RWPE2 (cell line): Measurements from ENCODE around the gene SMAD3.
A peak's percentile ranks its signal among the peaks of the same experiment; 100 is the strongest.

Experiments
- ATAC-seq: fragments of 200-7000 bp; cut with Tn5 transposase; 3 replicates; pipeline ENCODE4 v1.9.1; 2021; ENCODE audit warnings: low read depth
- DNase-seq: peaks from one replicate; pipeline ENCODE4 v3.0.0-alpha.2; 2020; ENCODE audit warnings: low spot score
- H3K27ac ChIP-seq: fragments of 450-650 bp; 2 replicates; pipeline ENCODE4 v1.5.1; 2017; ENCODE audit warnings: mild to moderate bottlenecking; ENCODE audit not compliant: poor library complexity, severe bottlenecking
- H3K27me3 ChIP-seq: fragments of 250-450 bp; sonication (Bioruptor Pico); 2 replicates; pipeline ENCODE4 v1.5.1; 2021; ENCODE audit warnings: mild to moderate bottlenecking, moderate library complexity; ENCODE audit not compliant: insufficient read depth, poor library complexity, severe bottlenecking
- H3K36me3 ChIP-seq: fragments of 250-450 bp; sonication (Bioruptor Pico); 2 replicates; pipeline ENCODE4 v1.5.1; 2020; ENCODE audit warnings: low read depth, mild to moderate bottlenecking, moderate library complexity
- H3K4me1 ChIP-seq: fragments of 250-450 bp; sonication (Bioruptor Pico); 2 replicates; pipeline ENCODE4 v1.5.1; 2021; ENCODE audit warnings: mild to moderate bottlenecking, moderate library complexity; ENCODE audit not compliant: insufficient read depth, poor library complexity, severe bottlenecking
- H3K4me3 ChIP-seq: fragments of 250-450 bp; sonication (Bioruptor Pico); 2 replicates; pipeline ENCODE4 v1.5.1; 2021; ENCODE audit warnings: mild to moderate bottlenecking, moderate library complexity; ENCODE audit not compliant: severe bottlenecking
- H3K9me3 ChIP-seq: fragments of 250-450 bp; sonication (Bioruptor Pico); 2 replicates; pipeline ENCODE4 v1.5.1; 2021; ENCODE audit warnings: mild to moderate bottlenecking, moderate library complexity; ENCODE audit not compliant: severe bottlenecking
- TF ChIP-seq, protein P1 (sequence below): fragments of 450-650 bp; IDR thresholded peaks from one replicate; pipeline ENCODE4 v1.5.1; 2017; ENCODE audit warnings: mild to moderate bottlenecking, moderate library complexity; ENCODE audit not compliant: poor library complexity, severe bottlenecking

Gene SMAD3

DNA sequence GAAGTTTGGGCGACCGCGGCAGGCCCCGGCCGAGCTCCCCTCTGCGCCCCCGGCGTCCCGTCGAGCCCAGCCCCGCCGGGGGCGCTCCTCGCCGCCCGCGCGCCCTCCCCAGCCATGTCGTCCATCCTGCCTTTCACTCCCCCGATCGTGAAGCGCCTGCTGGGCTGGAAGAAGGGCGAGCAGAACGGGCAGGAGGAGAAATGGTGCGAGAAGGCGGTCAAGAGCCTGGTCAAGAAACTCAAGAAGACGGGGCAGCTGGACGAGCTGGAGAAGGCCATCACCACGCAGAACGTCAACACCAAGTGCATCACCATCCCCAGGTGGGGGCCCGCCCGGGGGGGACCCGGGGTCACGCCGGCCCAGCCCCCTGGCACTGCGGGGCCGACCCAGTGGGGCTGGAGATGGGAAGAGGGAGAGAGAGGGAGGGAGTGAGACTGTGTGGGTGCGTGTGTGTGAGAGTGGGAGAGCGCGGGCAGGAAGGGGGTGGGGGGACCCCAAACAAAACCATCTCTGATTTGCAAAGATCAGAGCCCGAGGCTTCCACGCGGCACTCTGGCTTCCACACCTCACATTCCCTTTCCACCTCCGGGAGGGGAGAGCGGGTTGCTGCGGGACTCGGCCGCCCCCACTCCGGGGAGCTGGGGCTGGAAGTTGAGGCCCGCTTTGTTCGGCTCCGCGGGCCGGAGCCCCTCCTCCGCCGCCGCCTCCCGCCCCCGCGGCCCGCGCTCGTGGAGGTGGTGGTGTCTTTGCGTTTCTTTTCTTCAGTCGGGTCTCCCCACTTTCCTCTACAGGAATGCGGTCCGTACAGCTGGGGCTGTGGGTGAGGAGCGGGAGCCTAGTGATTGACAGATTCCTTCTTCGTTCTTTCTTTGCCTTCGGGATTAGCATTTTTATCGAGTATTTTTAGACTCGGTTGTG is 898 bp downstream of the SMAD3 start:
- Histone ChIP-seq H3K27ac (peak overlapping the region; percentile 75), H3K4me1 (peaks cover 34% of the 10 kb centered on the region), H3K27me3 (no peaks in the 10 kb centered on the region), H3K4me3 (peak overlapping the region; percentile 67), H3K9me3 (no peaks in the 10 kb centered on the region), H3K36me3 (peaks cover 16% of the 10 kb centered on the region)
- TF ChIP-seq, protein P1, sequence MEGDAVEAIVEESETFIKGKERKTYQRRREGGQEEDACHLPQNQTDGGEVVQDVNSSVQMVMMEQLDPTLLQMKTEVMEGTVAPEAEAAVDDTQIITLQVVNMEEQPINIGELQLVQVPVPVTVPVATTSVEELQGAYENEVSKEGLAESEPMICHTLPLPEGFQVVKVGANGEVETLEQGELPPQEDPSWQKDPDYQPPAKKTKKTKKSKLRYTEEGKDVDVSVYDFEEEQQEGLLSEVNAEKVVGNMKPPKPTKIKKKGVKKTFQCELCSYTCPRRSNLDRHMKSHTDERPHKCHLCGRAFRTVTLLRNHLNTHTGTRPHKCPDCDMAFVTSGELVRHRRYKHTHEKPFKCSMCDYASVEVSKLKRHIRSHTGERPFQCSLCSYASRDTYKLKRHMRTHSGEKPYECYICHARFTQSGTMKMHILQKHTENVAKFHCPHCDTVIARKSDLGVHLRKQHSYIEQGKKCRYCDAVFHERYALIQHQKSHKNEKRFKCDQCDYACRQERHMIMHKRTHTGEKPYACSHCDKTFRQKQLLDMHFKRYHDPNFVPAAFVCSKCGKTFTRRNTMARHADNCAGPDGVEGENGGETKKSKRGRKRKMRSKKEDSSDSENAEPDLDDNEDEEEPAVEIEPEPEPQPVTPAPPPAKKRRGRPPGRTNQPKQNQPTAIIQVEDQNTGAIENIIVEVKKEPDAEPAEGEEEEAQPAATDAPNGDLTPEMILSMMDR: no peak
- DNase-seq (no peak), ATAC-seq (0 out of 3 replicates have a peak, but pooled peaks have one; percentile 0)

DNA sequence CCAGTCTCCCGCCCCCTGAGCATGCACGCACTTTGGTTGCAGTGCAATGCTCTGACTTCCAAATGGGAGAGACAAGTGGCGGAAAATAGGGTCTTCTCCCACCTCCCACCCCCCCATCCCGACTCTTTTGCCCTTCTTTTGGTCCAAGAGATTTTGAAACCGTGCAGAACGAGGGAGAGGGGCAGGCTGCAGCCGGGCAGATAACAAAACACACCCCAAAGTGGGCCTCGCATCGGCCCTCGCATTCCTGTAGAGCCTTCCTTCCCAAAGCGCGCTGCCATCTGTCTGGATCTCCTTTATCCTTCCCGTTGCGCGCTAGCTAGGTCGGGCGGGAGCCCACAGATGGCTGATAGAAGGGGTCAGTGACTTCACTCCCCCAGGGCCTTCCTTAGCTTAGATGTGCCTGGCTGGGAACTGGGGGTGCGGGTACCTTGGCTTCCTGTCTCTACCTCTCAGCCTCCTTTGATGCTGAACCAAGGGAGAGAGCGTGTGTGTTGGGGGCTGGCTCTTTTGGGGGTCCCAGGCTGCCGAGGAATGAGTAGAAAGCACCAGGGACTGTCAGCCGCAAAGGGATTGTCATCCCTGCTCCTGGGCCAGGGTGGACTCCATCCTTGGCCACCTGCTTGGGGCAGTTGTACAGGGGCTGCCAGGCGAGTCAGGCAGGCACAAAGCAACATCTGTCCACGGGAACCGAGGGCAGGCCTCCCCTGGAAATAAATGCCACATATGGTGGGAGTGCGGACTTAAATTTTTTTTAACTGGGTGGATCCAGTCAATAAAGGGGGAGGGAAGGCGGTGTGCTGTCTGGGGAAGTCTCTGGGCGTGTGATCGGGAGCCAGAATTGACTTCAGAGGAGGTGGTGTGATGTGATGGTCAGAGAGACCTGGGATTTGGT is 1.8 kb downstream of the SMAD3 start:
- H3K27ac ChIP-seq: peak overlapping the region; percentile 75

DNA sequence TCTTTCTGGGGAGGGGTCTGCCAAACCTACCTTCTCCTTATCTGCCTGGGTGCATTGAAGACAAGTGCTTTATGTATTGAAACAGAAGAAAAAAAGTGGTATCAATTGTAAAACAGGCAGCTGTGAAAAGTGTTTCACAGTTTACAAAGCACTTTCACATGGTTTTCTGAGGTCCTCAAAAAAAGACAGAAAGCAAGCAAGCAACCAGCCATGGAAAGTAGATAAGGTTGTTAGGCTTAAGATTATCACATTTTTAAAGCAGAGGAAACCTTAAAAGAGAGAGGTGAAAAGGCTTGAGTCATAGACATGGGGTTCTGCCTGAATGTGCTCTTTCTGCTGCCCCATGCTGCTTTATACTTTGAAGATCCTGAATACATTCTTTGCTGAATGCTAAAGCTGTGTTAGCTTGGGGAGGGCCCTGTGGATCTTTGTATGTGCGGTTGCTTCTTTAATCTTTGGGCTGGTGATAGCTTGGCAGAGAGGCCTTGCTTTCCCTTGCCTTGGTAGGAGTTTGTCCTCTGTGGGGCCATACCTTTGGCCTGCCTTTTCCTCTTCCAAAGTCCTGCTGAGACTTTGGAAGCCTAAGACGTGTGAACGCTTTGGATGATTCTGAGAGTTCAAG is 2.6 kb downstream of the SMAD3 start:
- H3K9me3 ChIP-seq: no peaks in the 10 kb centered on the region
- peaks cover 33% of the 10 kb centered on the region for H3K36me3 ChIP-seq
- H3K27ac ChIP-seq: peak overlapping the region; percentile 75
- H3K4me3 ChIP-seq: peak overlapping the region; percentile 67
- ATAC-seq (peak; percentile 4; the same call in 1 of the 3 replicates), DNase-seq (no peak)
- no peaks in the 10 kb centered on the region for H3K27me3 ChIP-seq
- TF ChIP-seq, protein P1: no peak
- H3K4me1 ChIP-seq: peaks cover 48% of the 10 kb centered on the region

More for the DNA sequence above, 1.8 kb downstream of the SMAD3 start:
- TF ChIP-seq, protein P1: no peak
- Histone ChIP-seq H3K9me3 (no peaks in the 10 kb centered on the region), H3K27me3 (no peaks in the 10 kb centered on the region), H3K4me3 (peak overlapping the region; percentile 67), H3K36me3 (peaks cover 25% of the 10 kb centered on the region), H3K4me1 (peaks cover 40% of the 10 kb centered on the region)
- DNase-seq: no peak
- ATAC-seq: peak; percentile 5; the same call in 1 of the 3 replicates

DNA sequence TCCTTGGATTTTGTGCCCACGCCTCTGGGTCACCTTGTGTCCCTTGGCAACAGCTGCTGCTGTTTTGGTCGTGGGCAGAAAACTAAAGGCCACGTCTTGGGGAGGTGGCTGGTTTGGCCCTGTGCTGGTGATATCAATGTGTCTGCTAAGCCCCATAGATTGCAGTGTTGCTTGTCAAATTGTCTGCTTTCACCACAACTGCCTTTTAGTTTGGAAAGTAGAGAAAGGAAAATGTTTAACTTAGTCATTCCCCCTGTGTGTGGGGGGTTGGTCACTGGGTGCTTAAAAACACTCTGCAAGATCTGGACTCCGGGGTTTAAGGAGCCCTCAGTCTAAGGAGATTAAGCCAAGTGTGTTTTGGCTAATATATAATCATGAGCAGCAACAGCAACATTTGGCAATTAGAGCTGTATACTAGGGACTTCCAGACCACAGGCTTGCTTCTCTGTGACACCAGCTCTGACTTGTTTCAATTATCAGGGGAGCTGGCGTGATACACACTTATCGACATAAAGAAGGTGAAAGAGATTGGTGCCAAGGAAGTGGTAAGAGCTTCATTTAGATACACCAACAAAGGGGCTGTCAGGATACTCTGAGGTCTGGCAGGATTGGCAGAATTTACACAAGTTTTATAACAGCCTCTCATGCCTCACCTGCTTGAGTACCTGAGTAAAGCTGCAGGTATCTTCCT is 3.5 kb downstream of the SMAD3 start:
- peak overlapping the region; percentile 67 for H3K4me3 ChIP-seq
- peaks cover 41% of the 10 kb centered on the region for H3K36me3 ChIP-seq
- ATAC-seq: no peak
- no peaks in the 10 kb centered on the region for H3K9me3 ChIP-seq
- peak overlapping the region; percentile 75 for H3K27ac ChIP-seq
- no peaks in the 10 kb centered on the region for H3K27me3 ChIP-seq
- peaks cover 55% of the 10 kb centered on the region for H3K4me1 ChIP-seq
- DNase-seq: no peak
- TF ChIP-seq, protein P1: no peak
